SU-DHL-6 (cell line): Measurements from ENCODE around the gene VPS13D.

ENCODE experiments used
- CTCF ChIP-seq: fragments of 200-600 bp; sonication (generic); IDR thresholded peaks from one replicate; pipeline ENCODE4 v1.5.1; 2017; ENCODE audit warnings: antibody characterized with exemption, mild to moderate bottlenecking, low read length, moderate library complexity; ENCODE audit not compliant: insufficient read depth, poor library complexity, severe bottlenecking
- EZH2phosphoT487 ChIP-seq: fragments of 200-600 bp; sonication (generic), shearing (Covaris generic); conservative IDR thresholded peaks from 2 replicates; pipeline ENCODE4 v1.6.1; 2018; ENCODE audit warnings: mild to moderate bottlenecking, antibody characterized with exemption, low read length, moderate library complexity, mixed read lengths

GRCh38 chr1:12412439-12412838 lies 182.6 kb downstream of the VPS13D start:
- TF ChIP-seq CTCF (no peak), EZH2phosphoT487 (no peak)
